ENCODE data around the gene LETM1.
A peak's percentile ranks its signal among the peaks of the same experiment; 100 is the strongest.

The LETM1 gene

GRCh38 chr4:1805493-1806222 lies 50.3 kb downstream of the LETM1 start:
- no peak for DNase-seq

GRCh38 chr4:1804638-1805492 lies 51.1 kb downstream of the LETM1 start:
- DNase-seq, result no peak

GRCh38 chr4:1803523-1804423 lies 52.2 kb downstream of the LETM1 start:
- DNase-seq, result no peak

GRCh38 chr4:1802720-1803522 lies 53.0 kb downstream of the LETM1 start:
- DNase-seq, result no peak

GRCh38 chr4:1802151-1802715 lies 53.7 kb downstream of the LETM1 start:
- DNase-seq, result no peak

GRCh38 chr4:1801286-1801958 lies 54.5 kb downstream of the LETM1 start:
- DNase-seq, result no peak

- no peak for DNase-seq
Observed at GRCh38 chr4:1800805-1801204, 55.2 kb downstream of the LETM1 start.

GRCh38 chr4:1799387-1800375 lies 56.3 kb downstream of the LETM1 start:
- no peak for DNase-seq

GRCh38 chr4:1798580-1799386 lies 57.2 kb downstream of the LETM1 start:
- no peak for DNase-seq

- DNase-seq, result no peak
Observed at GRCh38 chr4:1797861-1798579, 57.9 kb downstream of the LETM1 start.

GRCh38 chr4:1797298-1797860 lies 58.6 kb downstream of the LETM1 start:
- no peak for DNase-seq

- no peak for DNase-seq
Observed at GRCh38 chr4:1796486-1797204, 59.3 kb downstream of the LETM1 start.

GRCh38 chr4:1795299-1796195 lies 60.4 kb downstream of the LETM1 start:
- DNase-seq, result no peak

GRCh38 chr4:1794809-1795298 lies 61.1 kb downstream of the LETM1 start:
- DNase-seq, result peak in 1 of 4 experiments; percentile 16

- peak in 2 of 4 experiments; percentile 19 to 35 for DNase-seq
Observed at GRCh38 chr4:1793940-1794808, 61.8 kb downstream of the LETM1 start.

Measured in suppressor macrophage (primary cell).